Duodenal mucosa (tissue), 2 donors: ENCODE measurements around the gene CABLES2.
A peak's percentile ranks its signal among the peaks of the same experiment; 100 is the strongest.

Experiments used
- H3K27ac ChIP-seq: one replicate; pipeline ENCODE4 v1.7.0; 2013; ENCODE audit warnings: low read depth, low read length
- H3K27me3 ChIP-seq, 2 donors: one replicate each; pipeline ENCODE4 v1.7.0; 2013; ENCODE audit warnings: low read length in 2 of 2, control low read depth in 1 of 2; ENCODE audit not compliant: insufficient read depth in 2 of 2, control insufficient read depth in 1 of 2
- H3K36me3 ChIP-seq, 2 donors: one replicate each; pipeline ENCODE4 v1.7.0; 2013; ENCODE audit warnings: low read length in 2 of 2, control low read depth in 1 of 2; ENCODE audit not compliant: insufficient read depth in 2 of 2, control insufficient read depth in 1 of 2
- H3K4me1 ChIP-seq, 2 donors: one replicate each; pipeline ENCODE4 v1.7.0; 2013; ENCODE audit warnings: low read length in 2 of 2, control low read depth in 1 of 2; ENCODE audit not compliant: insufficient read depth in 2 of 2, control insufficient read depth in 1 of 2
- H3K4me3 ChIP-seq, 2 donors: one replicate each; pipeline ENCODE4 v1.7.0; 2013; ENCODE audit warnings: low read length in 2 of 2, low read depth in 1 of 2
- H3K9ac ChIP-seq, 2 donors: one replicate each; pipeline ENCODE4 v1.7.0; 2013; ENCODE audit warnings: low read length in 2 of 2, low read depth in 1 of 2
- H3K9me3 ChIP-seq, 2 donors: one replicate each; pipeline ENCODE4 v1.7.0; 2013; ENCODE audit warnings: low read length in 2 of 2, control low read depth in 1 of 2; ENCODE audit not compliant: control insufficient read depth in 1 of 2

Gene CABLES2

GRCh38 chr20:62364911-62365736 lies 42.0 kb downstream of the CABLES2 start:
- H3K27me3 ChIP-seq = peaks cover 7 to 22% of the 10 kb centered on the region in 2 donors
- H3K9me3 ChIP-seq = no peaks in the 10 kb centered on the region
- H3K9ac ChIP-seq = no peak overlapping the region
- H3K27ac ChIP-seq = peak overlapping the region; percentile 50
- no peaks in the 10 kb centered on the region for H3K36me3 ChIP-seq
- peak overlapping the region in 1 of 2 donors; percentile 58 for H3K4me3 ChIP-seq
- H3K4me1 ChIP-seq = peaks cover 27% of the 10 kb centered on the region in 2 donors

DNA sequence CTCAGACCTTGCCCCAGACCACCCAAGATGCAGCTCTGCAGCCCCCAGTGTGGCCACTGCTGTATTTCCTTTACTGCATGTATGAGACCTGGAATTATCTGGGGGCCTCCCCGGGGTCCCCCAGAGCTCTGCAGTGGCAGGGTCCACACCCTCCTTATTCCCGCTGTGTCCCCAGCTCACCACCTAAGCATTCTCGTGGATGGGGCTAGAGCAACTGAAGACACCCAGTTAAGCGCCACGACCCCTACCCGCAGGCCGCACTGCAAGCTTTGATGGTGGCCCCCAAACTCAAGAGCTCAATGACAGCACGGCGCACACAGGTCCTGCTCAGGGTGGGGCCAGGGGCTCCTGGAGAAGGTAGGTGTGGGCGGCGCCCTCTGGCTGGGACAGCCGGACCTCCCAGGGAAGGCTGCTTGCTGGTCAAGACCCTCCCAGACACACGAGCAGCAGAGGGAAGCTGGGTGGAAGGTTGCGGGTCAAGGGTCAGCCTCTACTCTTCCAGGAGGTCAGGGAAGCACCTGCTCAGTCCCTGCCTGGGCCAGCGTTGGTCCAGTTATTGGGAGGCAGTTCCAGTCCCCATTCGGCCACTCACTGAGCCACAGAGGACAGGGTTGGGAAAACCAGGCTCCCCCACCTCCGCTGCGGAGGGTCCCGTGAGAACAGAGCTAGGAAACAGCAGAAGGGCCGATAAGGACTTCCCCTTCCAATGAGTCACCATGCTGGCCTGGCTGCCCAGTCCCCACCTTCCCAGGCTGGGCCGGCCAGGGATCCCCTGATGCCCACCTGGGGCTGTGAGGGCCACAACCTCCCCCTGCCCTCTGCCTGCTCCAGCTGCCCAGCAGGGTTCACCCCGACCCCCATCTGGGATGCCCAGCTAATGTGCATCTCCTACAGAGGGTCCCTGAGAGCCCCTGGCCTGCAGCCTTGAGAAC lies 42.9 kb downstream of the CABLES2 start:
- Histone ChIP-seq H3K9me3 (no peaks in the 10 kb centered on the region), H3K4me1 (peaks cover 22 to 27% of the 10 kb centered on the region in 2 donors), H3K4me3 (no peak overlapping the region), H3K27me3 (peaks cover 7 to 19% of the 10 kb centered on the region in 2 donors), H3K27ac (peak overlapping the region; percentile 32), H3K9ac (no peak overlapping the region), H3K36me3 (no peaks in the 10 kb centered on the region)

DNA sequence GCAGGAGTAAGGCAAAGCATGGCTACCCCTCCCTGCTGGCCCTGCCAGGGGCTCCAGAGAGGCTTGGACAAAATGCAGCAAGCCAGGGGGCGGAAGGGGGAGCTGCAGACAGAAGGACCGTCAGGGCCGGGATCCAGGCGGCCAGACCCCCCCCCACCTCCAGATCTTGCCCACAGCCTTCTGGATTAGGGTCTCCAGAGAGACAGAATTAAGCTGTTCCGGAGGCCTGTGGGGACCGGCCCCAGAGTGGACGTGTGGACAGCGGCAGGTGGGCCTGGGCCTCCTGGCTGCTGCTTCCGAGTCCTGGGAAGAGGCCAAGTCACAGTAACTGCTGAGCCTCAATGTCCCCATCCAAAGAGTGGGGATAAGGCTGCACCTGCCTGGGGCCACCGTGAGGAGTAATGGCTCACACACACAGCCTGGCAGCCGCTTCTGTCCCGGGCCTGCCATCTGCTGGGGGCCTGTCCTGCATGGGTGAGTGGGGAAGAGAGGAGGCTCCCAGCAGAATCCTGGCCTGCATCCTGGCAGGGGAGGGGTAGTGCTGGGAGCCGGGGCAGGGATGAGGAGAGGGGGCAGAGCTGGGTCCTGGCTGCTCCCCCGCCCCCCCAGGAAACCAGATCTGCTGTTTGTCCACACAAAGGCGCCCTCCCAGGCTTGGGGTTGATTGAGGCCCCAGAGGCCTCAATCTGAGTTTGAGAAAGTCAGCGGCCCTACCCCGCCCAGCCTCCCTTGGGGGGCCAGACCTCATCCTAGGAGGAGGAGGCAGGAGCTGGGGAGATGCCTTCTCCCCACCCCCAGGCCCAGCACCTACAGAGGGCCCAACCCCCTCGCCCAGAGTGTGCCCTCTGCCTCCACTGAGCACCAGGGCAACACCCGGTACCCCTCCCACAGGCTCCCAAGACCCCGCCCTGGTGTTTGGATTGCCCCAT lies 43.8 kb downstream of the CABLES2 start:
- Histone ChIP-seq H3K27me3 (peaks cover 2 to 14% of the 10 kb centered on the region in 2 donors), H3K36me3 (no peaks in the 10 kb centered on the region), H3K4me1 (peaks cover 21 to 22% of the 10 kb centered on the region in 2 donors), H3K27ac (no peak overlapping the region), H3K4me3 (no peak overlapping the region), H3K9me3 (no peaks in the 10 kb centered on the region), H3K9ac (no peak overlapping the region)

- Histone ChIP-seq H3K27ac (no peak overlapping the region), H3K9ac (no peak overlapping the region), H3K36me3 (no peaks in the 10 kb centered on the region), H3K27me3 (peaks cover 0 to 14% of the 10 kb centered on the region in 2 donors), H3K9me3 (no peaks in the 10 kb centered on the region), H3K4me3 (no peak overlapping the region), H3K4me1 (peaks cover 19 to 20% of the 10 kb centered on the region in 2 donors)
Measured at GRCh38 chr20:62362590-62362940, 44.5 kb downstream of the CABLES2 start.

GRCh38 chr20:62361799-62362589 lies 45.1 kb downstream of the CABLES2 start:
- Histone ChIP-seq H3K4me3 (no peak overlapping the region), H3K27ac (peak overlapping the region; percentile 32), H3K36me3 (no peaks in the 10 kb centered on the region), H3K27me3 (peaks cover 0 to 14% of the 10 kb centered on the region in 2 donors), H3K9me3 (no peaks in the 10 kb centered on the region), H3K4me1 (peaks cover 17 to 23% of the 10 kb centered on the region in 2 donors), H3K9ac (no peak overlapping the region)

GRCh38 chr20:62360854-62361798 lies 46.0 kb downstream of the CABLES2 start:
- Histone ChIP-seq H3K4me1 (peaks cover 19 to 27% of the 10 kb centered on the region in 2 donors), H3K27me3 (peaks cover 0 to 8% of the 10 kb centered on the region in 2 donors), H3K9me3 (no peaks in the 10 kb centered on the region), H3K9ac (no peak overlapping the region), H3K27ac (peak overlapping the region; percentile 32), H3K36me3 (no peaks in the 10 kb centered on the region), H3K4me3 (no peak overlapping the region)

DNA sequence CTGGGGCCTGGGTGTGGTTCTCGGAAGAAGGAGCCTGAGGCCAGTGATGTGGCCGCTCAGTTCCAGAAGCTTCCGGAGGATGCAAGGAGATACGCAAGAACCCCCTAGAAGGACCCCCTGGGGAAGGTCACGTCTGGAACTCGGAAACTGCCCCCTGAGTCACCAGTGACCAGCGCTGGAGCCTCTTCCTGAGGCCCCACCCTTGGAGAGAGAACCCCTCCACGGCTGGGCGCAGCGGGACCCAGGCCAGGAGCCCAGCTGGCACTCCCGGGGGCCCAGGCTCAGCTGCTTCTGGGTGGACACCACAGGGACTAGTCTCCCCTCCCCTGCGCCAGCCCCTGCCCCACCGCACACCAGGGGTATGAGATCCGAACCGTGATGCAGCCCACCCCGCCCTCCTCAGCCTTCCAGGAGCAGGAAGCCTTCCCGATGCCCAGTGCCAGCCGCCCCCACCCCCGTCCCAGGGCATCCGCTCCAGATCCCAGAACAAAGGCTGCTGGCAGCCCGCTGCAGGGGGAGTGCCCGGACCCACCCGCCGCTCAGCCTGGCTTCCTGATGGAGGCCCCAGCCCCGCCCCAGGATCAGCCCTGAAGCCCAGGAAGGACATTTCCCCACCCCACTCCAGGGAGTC lies 47.5 kb downstream of the CABLES2 start:
- no peak overlapping the region for H3K9ac ChIP-seq
- H3K27me3 ChIP-seq = peaks cover 0 to 1% of the 10 kb centered on the region in 2 donors
- H3K4me1 ChIP-seq = peaks cover 7 to 35% of the 10 kb centered on the region in 2 donors
- H3K4me3 ChIP-seq = no peak overlapping the region
- peak overlapping the region; percentile 58 for H3K27ac ChIP-seq
- H3K36me3 ChIP-seq = no peaks in the 10 kb centered on the region
- H3K9me3 ChIP-seq = no peaks in the 10 kb centered on the region

DNA sequence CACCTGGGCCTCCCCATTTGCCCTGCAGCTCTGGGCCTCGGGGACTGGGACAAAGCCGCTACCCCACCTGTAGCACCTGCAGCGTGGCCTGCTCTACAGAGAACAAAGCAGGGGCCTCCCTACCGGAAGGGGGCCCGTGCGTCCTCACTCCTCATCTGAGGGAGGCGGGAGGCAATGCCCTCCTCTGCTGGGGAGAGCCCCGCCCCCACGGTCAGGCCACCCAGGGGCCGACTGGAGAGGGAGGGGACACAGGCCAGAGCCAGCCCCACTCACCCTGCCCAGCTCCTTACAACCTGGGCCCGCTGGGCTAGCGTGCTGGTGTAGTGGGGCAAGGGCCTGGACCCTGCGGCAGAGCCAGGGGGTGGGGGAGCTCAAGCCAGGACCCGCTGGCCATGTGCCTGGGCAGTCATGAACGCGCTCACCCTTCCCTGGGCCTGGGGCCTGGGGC lies 48.0 kb downstream of the CABLES2 start:
- Histone ChIP-seq H3K9me3 (no peaks in the 10 kb centered on the region), H3K9ac (no peak overlapping the region), H3K27ac (peak overlapping the region; percentile 58), H3K36me3 (no peaks in the 10 kb centered on the region), H3K27me3 (no peaks in the 10 kb centered on the region), H3K4me1 (peaks cover 4 to 35% of the 10 kb centered on the region in 2 donors), H3K4me3 (no peak overlapping the region)
